ENCODE results near the gene NLRP5.

The NLRP5 gene

GRCh38 chr19:56080669-56081401 lies 94.3 kb downstream of the NLRP5 start:
- ATAC-seq (replicated peaks; ENCODE audit: extremely low read depth, poor library complexity, severe bottlenecking) (peak; percentile 64), DNase-seq (ENCODE audit: low spot score in 2 of 2) (peak; percentile 32 to 55)
- H3K27ac Mint-ChIP-seq (ENCODE audit: low read depth) = peak overlapping the region; percentile 6
- H3K4me3 Mint-ChIP-seq = peak overlapping the region; percentile 72
- H3K9me3 Mint-ChIP-seq = no peaks in the 10 kb centered on the region
- peaks cover 2% of the 10 kb centered on the region for H3K36me3 Mint-ChIP-seq (ENCODE audit: insufficient read depth)
- H3K27me3 Mint-ChIP-seq = peaks cover 11% of the 10 kb centered on the region
- H3K4me1 Mint-ChIP-seq = peaks cover 11% of the 10 kb centered on the region

GRCh38 chr19:56083668-56084067 lies 97.1 kb downstream of the NLRP5 start:
- ATAC-seq (replicated peaks; ENCODE audit: extremely low read depth, poor library complexity, severe bottlenecking) = no peak
- H3K4me3 Mint-ChIP-seq = no peak overlapping the region
- no peak overlapping the region for H3K27ac Mint-ChIP-seq (ENCODE audit: low read depth)
- DNase-seq (ENCODE audit: low spot score in 2 of 2) = no peak
- no peaks in the 10 kb centered on the region for H3K9me3 Mint-ChIP-seq
- H3K4me1 Mint-ChIP-seq = peaks cover 17% of the 10 kb centered on the region
- peaks cover 4% of the 10 kb centered on the region for H3K36me3 Mint-ChIP-seq (ENCODE audit: insufficient read depth)
- H3K27me3 Mint-ChIP-seq = peaks cover 11% of the 10 kb centered on the region

GRCh38 chr19:56084835-56085536 lies 98.4 kb downstream of the NLRP5 start:
- Mint-ChIP-seq H3K9me3 (no peaks in the 10 kb centered on the region), H3K4me3 (no peak overlapping the region), H3K27me3 (peaks cover 11% of the 10 kb centered on the region), H3K27ac (ENCODE audit: low read depth) (no peak overlapping the region), H3K36me3 (ENCODE audit: insufficient read depth) (peaks cover 7% of the 10 kb centered on the region), H3K4me1 (peaks cover 17% of the 10 kb centered on the region)
- DNase-seq (ENCODE audit: low spot score in 2 of 2) = no peak
- no peak for ATAC-seq (replicated peaks; ENCODE audit: extremely low read depth, poor library complexity, severe bottlenecking)

GRCh38 chr19:56085571-56086275 lies 99.1 kb downstream of the NLRP5 start:
- H3K9me3 Mint-ChIP-seq = no peaks in the 10 kb centered on the region
- peaks cover 11% of the 10 kb centered on the region for H3K27me3 Mint-ChIP-seq
- H3K4me3 Mint-ChIP-seq = no peak overlapping the region
- no peak for DNase-seq (ENCODE audit: low spot score in 2 of 2)
- peaks cover 9% of the 10 kb centered on the region for H3K36me3 Mint-ChIP-seq (ENCODE audit: insufficient read depth)
- no peak for ATAC-seq (replicated peaks; ENCODE audit: extremely low read depth, poor library complexity, severe bottlenecking)
- H3K4me1 Mint-ChIP-seq = peaks cover 17% of the 10 kb centered on the region
- H3K27ac Mint-ChIP-seq (ENCODE audit: low read depth) = peak overlapping the region; percentile 25

GRCh38 chr19:56086671-56087430 lies 100.3 kb downstream of the NLRP5 start:
- Mint-ChIP-seq H3K27ac (ENCODE audit: low read depth) (no peak overlapping the region), H3K4me3 (no peak overlapping the region), H3K4me1 (peaks cover 16% of the 10 kb centered on the region), H3K9me3 (no peaks in the 10 kb centered on the region), H3K36me3 (ENCODE audit: insufficient read depth) (peaks cover 16% of the 10 kb centered on the region), H3K27me3 (peaks cover under 1% of the 10 kb centered on the region)
- ATAC-seq (replicated peaks; ENCODE audit: extremely low read depth, poor library complexity, severe bottlenecking) = no peak
- no peak for DNase-seq (ENCODE audit: low spot score in 2 of 2)

GRCh38 chr19:56087647-56088496 lies 101.3 kb downstream of the NLRP5 start:
- Mint-ChIP-seq H3K36me3 (ENCODE audit: insufficient read depth) (peaks cover 22% of the 10 kb centered on the region), H3K27me3 (no peaks in the 10 kb centered on the region), H3K4me3 (no peak overlapping the region), H3K4me1 (peaks cover 25% of the 10 kb centered on the region), H3K9me3 (no peaks in the 10 kb centered on the region), H3K27ac (ENCODE audit: low read depth) (no peak overlapping the region)
- no peak for DNase-seq (ENCODE audit: low spot score in 2 of 2)
- no peak for ATAC-seq (replicated peaks; ENCODE audit: extremely low read depth, poor library complexity, severe bottlenecking)

- H3K9me3 Mint-ChIP-seq = no peaks in the 10 kb centered on the region
- DNase-seq (ENCODE audit: low spot score in 2 of 2) (no peak), ATAC-seq (replicated peaks; ENCODE audit: extremely low read depth, poor library complexity, severe bottlenecking) (no peak)
- no peak overlapping the region for H3K27ac Mint-ChIP-seq (ENCODE audit: low read depth)
- H3K4me3 Mint-ChIP-seq = no peak overlapping the region
- no peaks in the 10 kb centered on the region for H3K27me3 Mint-ChIP-seq
- peaks cover 22% of the 10 kb centered on the region for H3K36me3 Mint-ChIP-seq (ENCODE audit: insufficient read depth)
- H3K4me1 Mint-ChIP-seq = peaks cover 29% of the 10 kb centered on the region
Measured at GRCh38 chr19:56088497-56089215, 102.1 kb downstream of the NLRP5 start.

GRCh38 chr19:56089344-56089743 lies 102.8 kb downstream of the NLRP5 start:
- ATAC-seq (replicated peaks; ENCODE audit: extremely low read depth, poor library complexity, severe bottlenecking) = no peak
- peaks cover 29% of the 10 kb centered on the region for H3K4me1 Mint-ChIP-seq
- no peak overlapping the region for H3K4me3 Mint-ChIP-seq
- no peaks in the 10 kb centered on the region for H3K27me3 Mint-ChIP-seq
- no peak overlapping the region for H3K27ac Mint-ChIP-seq (ENCODE audit: low read depth)
- H3K9me3 Mint-ChIP-seq = no peaks in the 10 kb centered on the region
- DNase-seq (ENCODE audit: low spot score in 2 of 2) = no peak
- peaks cover 22% of the 10 kb centered on the region for H3K36me3 Mint-ChIP-seq (ENCODE audit: insufficient read depth)

GRCh38 chr19:56091066-56091490 lies 104.5 kb downstream of the NLRP5 start:
- no peaks in the 10 kb centered on the region for H3K27me3 Mint-ChIP-seq
- ATAC-seq (replicated peaks; ENCODE audit: extremely low read depth, poor library complexity, severe bottlenecking) (no peak), DNase-seq (ENCODE audit: low spot score in 2 of 2) (no peak)
- H3K4me1 Mint-ChIP-seq = peaks cover 27% of the 10 kb centered on the region
- peak overlapping the region; percentile 64 for H3K4me3 Mint-ChIP-seq
- H3K9me3 Mint-ChIP-seq = no peaks in the 10 kb centered on the region
- peaks cover 26% of the 10 kb centered on the region for H3K36me3 Mint-ChIP-seq (ENCODE audit: insufficient read depth)
- H3K27ac Mint-ChIP-seq (ENCODE audit: low read depth) = peak overlapping the region; percentile 85

GRCh38 chr19:56091751-56092546 lies 105.4 kb downstream of the NLRP5 start:
- H3K9me3 Mint-ChIP-seq = no peaks in the 10 kb centered on the region

More at GRCh38 chr19:56091751-56092546, 105.4 kb downstream of the NLRP5 start:
- ATAC-seq (replicated peaks; ENCODE audit: extremely low read depth, poor library complexity, severe bottlenecking) (peak; percentile 72), DNase-seq (ENCODE audit: low spot score in 2 of 2) (no peak)
- peak overlapping the region; percentile 85 for H3K27ac Mint-ChIP-seq (ENCODE audit: low read depth)
- no peaks in the 10 kb centered on the region for H3K27me3 Mint-ChIP-seq
- H3K4me3 Mint-ChIP-seq = peak overlapping the region; percentile 64
- peaks cover 23% of the 10 kb centered on the region for H3K4me1 Mint-ChIP-seq
- H3K36me3 Mint-ChIP-seq (ENCODE audit: insufficient read depth) = peaks cover 24% of the 10 kb centered on the region
